GM10266 (cell line): ENCODE data around the gene VSIG1.

Experiments
- DNase-seq: peaks from one replicate; pipeline ENCODE4 v3.0.0; 2012; ENCODE audit errors: extremely low spot score
- CTCF ChIP-seq: IDR thresholded peaks from 2 replicates; pipeline ENCODE4 v1.5.1; 2012; ENCODE audit warnings: mild to moderate bottlenecking, low read depth; ENCODE audit not compliant: control insufficient read depth, insufficient read depth; ENCODE audit errors: missing control alignments

Gene VSIG1

GRCh38 chrX:108033890-108034289, 11.0 kb upstream of the VSIG1 start:
- no peak for DNase-seq
- TF ChIP-seq CTCF, result no peak

DNA sequence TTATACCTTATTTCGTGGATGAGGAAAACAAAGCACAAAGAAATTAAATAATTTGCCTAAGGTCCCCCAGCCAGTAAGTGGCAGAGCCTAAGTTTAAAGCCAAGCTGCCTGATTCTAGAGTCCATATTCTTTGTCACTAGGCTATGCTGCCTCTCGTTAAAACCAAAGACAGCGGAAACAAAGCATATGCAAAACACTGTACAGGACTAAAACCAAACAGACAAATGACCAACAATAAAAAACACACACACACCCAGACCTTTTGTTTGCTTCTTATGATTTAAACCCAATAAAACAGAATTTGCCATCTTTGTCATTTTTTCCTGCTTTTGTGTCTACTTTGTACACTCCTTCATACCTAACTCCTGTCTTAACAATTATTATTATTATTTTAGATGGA, 10.1 kb upstream of the VSIG1 start:
- no peak for DNase-seq
- no peak for TF ChIP-seq CTCF

DNA sequence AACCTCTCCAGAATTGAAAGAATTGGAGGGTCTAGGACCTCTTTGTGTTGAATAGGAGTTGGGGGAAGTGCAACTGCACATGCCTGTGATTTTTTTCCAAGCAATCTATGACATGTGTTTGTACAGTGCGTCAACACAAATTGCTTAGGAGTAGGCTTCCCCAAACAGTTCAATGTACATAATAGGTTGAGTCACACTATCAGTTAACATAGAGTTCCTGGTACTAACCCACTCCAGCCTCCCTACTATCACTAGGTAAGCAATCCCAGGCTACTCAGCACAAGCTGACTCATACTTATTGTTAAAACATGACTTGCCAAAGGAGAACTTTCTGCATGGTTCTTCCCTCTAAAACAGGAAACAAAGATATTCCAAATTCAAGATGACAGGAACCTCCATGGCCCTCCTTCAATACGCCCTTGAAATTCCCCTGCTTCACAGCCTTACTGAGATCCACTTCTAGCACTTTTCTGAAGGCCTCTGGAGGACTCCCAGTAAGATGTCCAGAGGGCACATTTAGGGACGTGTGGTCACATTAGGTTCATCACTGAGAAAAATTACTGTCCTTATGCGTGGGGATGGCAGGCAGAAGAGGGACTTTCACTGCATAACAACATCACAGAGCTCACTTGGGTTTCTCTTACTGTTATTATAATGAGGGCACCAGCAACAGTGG, 8.4 kb upstream of the VSIG1 start:
- DNase-seq, result no peak
- TF ChIP-seq CTCF, result no peak

- no peak for TF ChIP-seq CTCF
- DNase-seq, result no peak
Measured at GRCh38 chrX:108049649-108050048, 4.8 kb downstream of the VSIG1 start.

DNA sequence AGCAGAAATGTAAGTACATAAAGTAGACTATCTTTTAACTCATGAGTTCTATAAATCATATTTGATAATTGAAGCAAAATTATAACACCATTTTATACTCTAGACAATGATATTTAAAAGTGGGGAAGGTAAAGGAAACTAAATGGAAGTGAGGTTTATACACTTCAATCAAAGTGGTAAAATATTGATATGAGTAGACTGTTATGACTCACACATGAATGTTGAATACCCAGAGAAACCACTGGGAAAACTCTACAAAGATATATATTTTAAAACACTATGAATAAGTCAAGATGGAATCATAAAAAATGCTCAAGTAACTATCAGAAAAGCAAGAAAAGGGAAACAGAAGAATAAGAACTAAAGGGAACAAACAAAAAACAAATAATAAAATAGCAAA, 8.4 kb downstream of the VSIG1 start:
- no peak for TF ChIP-seq CTCF
- no peak for DNase-seq

GRCh38 chrX:108055546-108055945, 10.7 kb downstream of the VSIG1 start:
- no peak for TF ChIP-seq CTCF
- no peak for DNase-seq

- no peak for TF ChIP-seq CTCF
Measured at GRCh38 chrX:108059801-108060200, 14.9 kb downstream of the VSIG1 start.

More at GRCh38 chrX:108059801-108060200, 14.9 kb downstream of the VSIG1 start:
- DNase-seq, result no peak
